GM12878 (cell line): ENCODE measurements around the gene JMJD6. TPM values are rescaled to one million over a fixed set of nuclear protein-coding genes. Genes with fewer than 3 reads are reported as not detected.
"Not testable (repeated sequence)": the region's sequence is repeated elsewhere in the genome, so short reads cannot be mapped to it uniquely, and the experiment has no call there.

ENCODE experiments used
- ATAC-seq: fragments of 200-7000 bp; cut with Tn5 transposase; 3 replicates; pipeline ENCODE4 v1.9.1; 2020; ENCODE audit warnings: mild to moderate bottlenecking, moderate library complexity
- BruUV-seq: library from RNA; stranded (reverse); fragments of 400-500 nt; replicated peaks from 2 replicates; lab custom pipeline; 2021; lab: Mats Ljungman, UMichigan
- CTCF ChIA-PET: fragments of 300-600 bp; sonication (Branson Sonifier 250); formaldehyde crosslinking; extraction: SDS; loops from one replicate; lab custom pipeline; 2021; ENCODE audit warnings: inconsistent platforms; lab: Yijun Ruan, JAX
- POLR2A ChIA-PET: fragments of 350-600 bp; formaldehyde crosslinking; extraction: SDS; loops from one replicate; lab custom pipeline; 2021; ENCODE audit warnings: inconsistent platforms; lab: Charles Lee
- RAD21 ChIA-PET: fragments of 300-600 bp; sonication (Branson Sonifier 250); formaldehyde crosslinking; loops from one replicate; lab custom pipeline; 2023; ENCODE audit warnings: antibody characterized with exemption; ENCODE audit not compliant: unreplicated experiment; lab: Charles Lee
- SMC1A ChIA-PET: fragments of 300-600 bp; sonication (Branson Sonifier 250); formaldehyde crosslinking; loops from one replicate; lab custom pipeline; 2023; ENCODE audit not compliant: unreplicated experiment, uncharacterized antibody; lab: Charles Lee
- DNase-seq: peaks from one replicate; pipeline ENCODE4 v3.0.0-alpha.2; 2011; ENCODE audit warnings: low read depth, low spot score
- FAIRE-seq: peaks from 3 replicates; lab custom pipeline; 2011; peaks lifted over from hg19 to GRCh38; lab: Jason Lieb, UNC
- H2AFZ ChIP-seq: 2 replicates; pipeline ENCODE4 v1.6.0; 2011; ENCODE audit warnings: low read depth, low read length, control low read depth; ENCODE audit not compliant: control insufficient read depth
- H3K27ac ChIP-seq: 2 replicates; pipeline ENCODE4 v1.5.1; 2011; ENCODE audit warnings: control low read depth; ENCODE audit not compliant: control insufficient read depth, insufficient read depth
- H3K27me3 ChIP-seq, 2 experiments: replicated peaks in 1 of 2; 2 replicates each; pipeline versions ENCODE4 v1.6.0 to v1.6.1; 2011; ENCODE audit warnings: low read length in 1 of 2; ENCODE audit not compliant: control insufficient read depth in 2 of 2, insufficient read depth in 2 of 2
- H3K36me3 ChIP-seq, 2 experiments: 2 replicates each; pipeline ENCODE4 v1.5.1; 2011; ENCODE audit warnings: low read length in 1 of 2; ENCODE audit not compliant: control insufficient read depth in 2 of 2, insufficient read depth in 2 of 2
- H3K4me1 ChIP-seq: 2 replicates; pipeline ENCODE4 v1.6.1; 2011; ENCODE audit warnings: mild to moderate bottlenecking, low read length, moderate library complexity, mixed read lengths; ENCODE audit not compliant: control insufficient read depth, insufficient read depth
- H3K4me2 ChIP-seq: 2 replicates; pipeline ENCODE4 v1.6.0; 2011; ENCODE audit warnings: control low read depth; ENCODE audit not compliant: control insufficient read depth, insufficient read depth
- H3K4me3 ChIP-seq: fragments of 200-600 bp; sonication (generic); 2 replicates; pipeline ENCODE4 v1.5.1; 2016
- H3K79me2 ChIP-seq: 2 replicates; pipeline ENCODE4 v1.6.0; 2011; ENCODE audit warnings: low read length; ENCODE audit not compliant: control insufficient read depth, insufficient read depth
- H3K9ac ChIP-seq: 2 replicates; pipeline ENCODE4 v1.8.0; 2011; ENCODE audit warnings: low read length, control low read depth, mixed read lengths; ENCODE audit not compliant: control insufficient read depth, insufficient read depth
- H3K9me3 ChIP-seq: replicated peaks from 3 replicates; pipeline ENCODE4 v1.5.1; 2011; ENCODE audit warnings: mild to moderate bottlenecking, low read length; ENCODE audit not compliant: control insufficient read depth, insufficient read depth
- H4K20me1 ChIP-seq: 2 replicates; pipeline ENCODE4 v1.6.0; 2011; ENCODE audit not compliant: control insufficient read depth, insufficient read depth
- BCL3 ChIP-seq: IDR thresholded peaks from 2 replicates; pipeline ENCODE4 v1.6.1; 2011; ENCODE audit warnings: borderline replicate concordance, low read depth, mild to moderate bottlenecking, moderate library complexity, low read length; ENCODE audit not compliant: insufficient read depth, poor library complexity, severe bottlenecking
- ESRRA ChIP-seq: IDR thresholded peaks from 2 replicates; pipeline ENCODE4 v1.6.1; 2012; ENCODE audit warnings: mild to moderate bottlenecking, low read length, improper control_type of control experiment
- HDAC2 ChIP-seq: fragments of 200-600 bp; sonication (generic); IDR thresholded peaks from 2 replicates; pipeline ENCODE4 v1.6.1; 2017
- LARP7 ChIP-seq: fragments of 450-650 bp; IDR thresholded peaks from 2 replicates; pipeline ENCODE4 v1.6.1; 2017; ENCODE audit warnings: mild to moderate bottlenecking
- YBX1 ChIP-seq: fragments of 450-650 bp; IDR thresholded peaks from 2 replicates; pipeline ENCODE4 v1.6.1; 2016; ENCODE audit warnings: antibody characterized with exemption
- WGBS: methylation state at CpG from one replicate; pipeline ENCODE4 v1.1.6; 2016; ENCODE audit warnings: low lambda C conversion rate; ENCODE audit not compliant: insufficient replicate concordance, insufficient coverage; ENCODE audit errors: missing lambda C conversion rate; 5-methylcytosine and 5-hydroxymethylcytosine counted together
- in situ Hi-C: fragments of 300-500 bp; cut with MboI; formaldehyde crosslinking; loops from 9 replicates; pipeline ENCODE4 v1.14.3; 2018; ENCODE audit warnings: mixed read lengths
- intact Hi-C: fragments of 100-400 bp; cut with micrococcal nuclease; formaldehyde crosslinking; loops from one replicate; pipeline ENCODE4 v1.14.2; 2022; ENCODE audit not compliant: unreplicated experiment
- polyA plus RNA-seq, 11 experiments: library from polyadenylated mRNA; depleted of rRNA in 4 of 11; unstranded in 6 of 11; stranded (reverse) in 5 of 11; fragments of >200 nt; fragmentation: Nextera tagmentation in 4 of 11; fragmentation: Illumina TruSeq in 1 of 11; extraction: Ambion mirVana in 4 of 11; extraction: Trizol in 1 of 11; gene quantifications; 1 replicate in 1 of 11; 2 replicates in 10 of 11; pipeline versions ENCODE4 v1.2.1 to v1.2.3, GENCODE V29; 2011 to 2016; ENCODE audit warnings: inconsistent platforms in 2 of 11, missing spikeins in 2 of 11, low read depth in 1 of 11
- total RNA-seq, 4 experiments: library from RNA; depleted of rRNA in 3 of 4; stranded (reverse); fragments of >200 nt in 3 of 4; fragmentation: Illumina TruSeq in 1 of 4; extraction: Trizol in 1 of 4; gene quantifications; 2 replicates each; pipeline versions ENCODE4 v1.2.1 to v1.2.3, GENCODE V29; 2013 to 2021

Gene JMJD6
- total and polyA plus RNA-seq, 10 of the 15 experiments (the other 5 are each of a cell fraction or from before 2014, with no cell fraction given), result 1.2 to 36.0 (median 22.2) TPM

GRCh38 chr17:76740329-76741118 is 14.1 kb upstream of the JMJD6 start (continued):
- TF ChIP-seq BCL3, result no peak
- TF ChIP-seq YBX1, result no peak
- no peak for TF ChIP-seq ESRRA
- no peak for TF ChIP-seq LARP7
- TF ChIP-seq HDAC2, result no peak

DNA sequence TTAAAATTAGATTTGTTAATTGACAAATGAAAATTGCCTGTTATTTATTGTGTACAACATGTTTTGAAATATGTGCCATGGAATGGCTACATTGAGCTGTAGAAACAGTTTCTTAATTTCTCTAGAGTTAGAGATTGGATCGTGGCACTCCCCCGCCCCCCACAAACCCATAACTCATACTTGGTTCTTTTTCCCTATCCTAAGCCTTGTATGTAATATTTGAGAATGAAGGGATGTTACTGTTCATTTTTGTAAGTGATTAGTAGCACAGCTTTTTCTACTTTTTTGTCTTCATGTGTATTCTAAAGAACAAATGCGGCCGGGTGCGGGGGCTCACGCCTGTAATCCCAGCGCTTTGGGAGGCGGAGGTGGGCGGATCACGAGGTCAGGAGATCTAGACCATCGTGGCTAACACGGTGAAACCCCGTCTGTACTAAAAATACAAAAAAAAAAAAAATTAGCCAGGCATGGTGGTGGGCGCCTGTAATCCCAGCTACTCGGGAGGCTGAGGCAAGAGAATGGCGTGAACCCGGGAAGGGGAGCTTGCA is 13.2 kb upstream of the JMJD6 start:
- BruUV-seq, H3K4me3 ChIP-seq, DNase-seq, in situ Hi-C loops, H2AFZ ChIP-seq, H3K27me3 ChIP-seq, H3K4me1 ChIP-seq, H4K20me1 ChIP-seq, H3K4me2 ChIP-seq, H3K36me3 ChIP-seq, H3K27ac ChIP-seq, H3K9ac ChIP-seq, FAIRE-seq, H3K9me3 ChIP-seq, ATAC-seq: not testable (repeated sequence)
- intact Hi-C loops, result loop anchor here (10.0 kb wide), 1 partner anchor 345 kb away; no protein-coding TSS in a partner anchor
- 95% methylated on average over 13 of the region's 17 CpGs for WGBS
- RAD21 ChIA-PET, result interaction anchor here (0.6 to 0.7 kb wide), 2 partner anchors 240 to 273 kb away, joined by 3 read pairs; no protein-coding TSS in a partner anchor
- peaks cover 42% of the 10 kb centered on the region for H3K79me2 ChIP-seq
- POLR2A ChIA-PET, result interaction anchor here (0.5 to 6.4 kb wide), 4 partner anchors 13 to 46 kb away, joined by 3 to 60 read pairs (median 5); partner anchors contain the start of genes JMJD6 and METTL23
- CTCF ChIA-PET, result interaction anchor here (0.9 to 1.4 kb wide), 4 partner anchors 12 to 348 kb away, joined by 3 read pairs; no protein-coding TSS in a partner anchor
- SMC1A ChIA-PET, result interaction anchor here (1.1 to 2.8 kb wide), 3 partner anchors 10 to 41 kb away, joined by 3 to 10 read pairs (median 5); partner anchors contain the start of gene METTL23
